ENCODE results near the gene TPRG1.

DNA sequence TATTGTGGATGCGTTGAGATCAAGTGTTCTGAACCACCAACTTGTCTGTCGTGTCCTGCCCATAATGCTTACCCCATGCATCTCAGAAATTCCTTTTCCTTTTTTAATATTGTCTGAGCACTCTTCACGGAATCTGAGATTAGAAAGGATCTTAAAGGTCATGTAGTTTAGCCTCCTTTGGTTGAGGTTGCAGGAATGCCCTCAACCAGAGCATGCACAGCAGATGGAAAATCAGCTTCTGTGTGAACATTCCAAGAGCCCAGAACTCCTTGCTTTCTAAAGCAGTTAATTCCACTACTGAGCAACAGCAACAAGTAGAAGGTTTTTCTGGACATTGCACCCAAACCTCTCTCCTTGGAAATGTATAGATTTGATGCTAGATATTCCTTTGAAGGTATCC lies 153.7 kb downstream of the TPRG1 start:
- TF ChIP-seq, protein P1, sequence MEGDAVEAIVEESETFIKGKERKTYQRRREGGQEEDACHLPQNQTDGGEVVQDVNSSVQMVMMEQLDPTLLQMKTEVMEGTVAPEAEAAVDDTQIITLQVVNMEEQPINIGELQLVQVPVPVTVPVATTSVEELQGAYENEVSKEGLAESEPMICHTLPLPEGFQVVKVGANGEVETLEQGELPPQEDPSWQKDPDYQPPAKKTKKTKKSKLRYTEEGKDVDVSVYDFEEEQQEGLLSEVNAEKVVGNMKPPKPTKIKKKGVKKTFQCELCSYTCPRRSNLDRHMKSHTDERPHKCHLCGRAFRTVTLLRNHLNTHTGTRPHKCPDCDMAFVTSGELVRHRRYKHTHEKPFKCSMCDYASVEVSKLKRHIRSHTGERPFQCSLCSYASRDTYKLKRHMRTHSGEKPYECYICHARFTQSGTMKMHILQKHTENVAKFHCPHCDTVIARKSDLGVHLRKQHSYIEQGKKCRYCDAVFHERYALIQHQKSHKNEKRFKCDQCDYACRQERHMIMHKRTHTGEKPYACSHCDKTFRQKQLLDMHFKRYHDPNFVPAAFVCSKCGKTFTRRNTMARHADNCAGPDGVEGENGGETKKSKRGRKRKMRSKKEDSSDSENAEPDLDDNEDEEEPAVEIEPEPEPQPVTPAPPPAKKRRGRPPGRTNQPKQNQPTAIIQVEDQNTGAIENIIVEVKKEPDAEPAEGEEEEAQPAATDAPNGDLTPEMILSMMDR (IDR thresholded peaks at IDR 0.05; ENCODE audit: extremely low read depth in 1 of 2, insufficient read depth in 1 of 2, low read depth in 1 of 2, low read length in 2 of 2) = no peak
- TF ChIP-seq GATA2 (IDR thresholded peaks at IDR 0.05; ENCODE audit: insufficient read depth, insufficient read length, low read depth, low read length) = no peak
- no peak for TF ChIP-seq POLR2A (IDR thresholded peaks at IDR 0.05; ENCODE audit: low read depth, low read length)
- no peak for TF ChIP-seq MYC (IDR thresholded peaks at IDR 0.05; ENCODE audit: low read depth, low read length)
- TF ChIP-seq, protein P2, sequence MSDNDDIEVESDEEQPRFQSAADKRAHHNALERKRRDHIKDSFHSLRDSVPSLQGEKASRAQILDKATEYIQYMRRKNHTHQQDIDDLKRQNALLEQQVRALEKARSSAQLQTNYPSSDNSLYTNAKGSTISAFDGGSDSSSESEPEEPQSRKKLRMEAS (IDR thresholded peaks at IDR 0.05; ENCODE audit: insufficient read depth, insufficient read length) = no peak
- TF ChIP-seq POLR2AphosphoS5 (IDR thresholded peaks at IDR 0.05; ENCODE audit: insufficient read depth, low read depth, low read length) = no peak

Measured in endothelial cell of umbilical vein (primary cell).